ENCODE measurements around the gene PNN.
"Not testable (repeated sequence)": the region's sequence is repeated elsewhere in the genome, so short reads cannot be mapped to it uniquely, and the experiment has no call there.

The PNN gene

DNA sequence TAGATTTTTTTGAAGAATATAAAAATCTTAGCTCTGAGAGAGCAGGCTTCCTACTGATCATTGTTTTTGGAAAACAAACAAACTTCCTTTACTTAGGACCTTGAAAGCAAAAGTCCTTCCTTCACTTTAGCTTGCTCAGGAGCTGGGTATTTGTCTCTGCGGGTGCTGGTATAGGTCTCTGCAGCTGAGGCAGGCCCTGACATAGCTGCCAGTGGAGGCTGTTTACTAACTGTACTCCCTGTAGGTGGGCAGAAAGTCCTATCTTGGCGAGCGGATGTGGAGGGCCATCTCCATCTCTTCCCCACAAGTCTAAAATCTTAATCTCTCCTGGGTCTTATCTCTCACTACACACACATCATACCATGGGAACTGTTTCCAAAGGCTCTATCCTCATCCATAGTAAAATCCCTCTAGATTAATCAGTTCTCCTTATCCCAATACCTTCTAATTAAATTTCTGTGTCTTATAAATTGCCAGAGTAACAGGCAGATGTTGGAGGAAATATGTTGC lies 54.6 kb downstream of the PNN start:
- no peak for DNase-seq (ENCODE audit: low read depth)

DNA sequence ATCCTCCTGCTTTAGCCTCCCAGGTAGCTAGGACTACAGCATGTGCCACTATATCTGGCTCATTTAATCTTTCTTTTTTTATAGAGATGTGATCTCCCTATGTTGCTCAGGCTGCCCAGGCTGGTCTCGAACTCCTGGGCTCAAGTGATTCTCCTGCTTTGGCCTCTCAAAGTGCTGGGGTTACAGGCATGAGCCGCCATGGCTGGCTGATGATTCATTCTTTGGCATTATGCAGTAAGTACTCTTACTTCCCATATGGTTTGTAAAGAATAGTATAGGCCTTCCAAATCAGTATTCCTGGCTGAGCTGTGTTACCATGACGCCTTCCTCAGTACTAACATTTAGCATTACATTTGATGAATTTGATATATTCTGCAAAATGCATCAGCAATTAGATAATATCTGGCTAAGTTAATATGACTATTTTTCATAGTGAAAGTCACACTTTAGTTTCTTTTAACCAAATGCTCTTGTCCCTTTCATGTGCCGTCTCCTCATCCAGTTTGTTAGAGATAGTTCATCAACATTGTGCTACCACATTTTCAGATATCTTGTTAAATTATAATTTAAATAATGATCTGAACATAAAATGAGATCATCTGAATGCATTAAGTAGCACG lies 55.5 kb downstream of the PNN start:
- no peak for DNase-seq (ENCODE audit: low read depth)

DNA sequence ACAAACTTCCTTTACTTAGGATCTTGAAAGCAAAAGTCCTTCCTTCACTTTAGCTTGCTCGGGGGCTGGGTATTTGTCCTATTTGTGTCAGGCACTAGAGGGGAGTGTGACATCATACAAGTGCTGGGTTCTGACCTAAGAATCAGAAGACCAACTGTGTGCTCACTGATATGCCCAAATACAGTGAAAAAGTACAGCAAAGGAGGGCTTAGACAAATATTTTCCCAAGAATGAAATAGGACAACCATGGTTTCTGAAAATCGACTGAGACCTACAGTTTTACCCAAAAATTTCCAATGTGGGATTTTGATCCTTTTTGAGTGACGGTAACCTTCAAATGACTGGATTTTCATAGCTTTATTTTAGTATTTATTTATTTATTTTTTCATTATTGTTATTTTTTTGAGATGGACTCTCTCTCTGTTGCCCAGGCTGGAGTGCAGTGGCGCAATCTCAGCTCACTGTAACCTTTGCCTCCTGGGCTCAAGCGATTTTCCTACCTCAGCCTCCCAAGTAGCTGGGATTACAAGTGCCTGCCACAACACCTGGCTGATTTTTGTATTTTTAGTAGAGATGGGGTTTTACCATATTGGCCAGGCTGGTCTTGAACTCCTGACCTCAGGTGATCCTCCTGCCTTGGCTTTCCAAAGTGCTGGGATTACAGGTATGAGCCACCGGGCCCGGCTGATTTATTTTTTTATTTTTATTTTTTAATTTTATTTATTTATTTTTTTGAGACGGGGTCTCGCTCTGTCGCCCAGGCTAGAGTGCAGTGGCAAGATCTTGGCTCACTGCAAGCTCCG lies 56.9 kb downstream of the PNN start:
- not testable (repeated sequence) for DNase-seq (ENCODE audit: low read depth)
